Activated naive CD8-positive, alpha-beta T cell treated with anti-CD3 and anti-CD28 coated beads for 36 hours (primary cell): ENCODE measurements around the gene PYCR2. TPM values are rescaled to one million over a fixed set of nuclear protein-coding genes. Genes with fewer than 3 reads are reported as not detected.

ENCODE experiments used
- DNase-seq: peaks from one replicate; pipeline ENCODE4 v3.0.0; 2021
- H3K27ac Mint-ChIP-seq: one replicate; pipeline ENCODE4 v1.8.0; 2022; ENCODE audit warnings: mild to moderate bottlenecking, moderate library complexity, mixed read lengths
- H3K27me3 Mint-ChIP-seq: one replicate; pipeline ENCODE4 v1.8.0; 2022; ENCODE audit warnings: mild to moderate bottlenecking, mixed read lengths
- H3K36me3 Mint-ChIP-seq: one replicate; pipeline ENCODE4 v1.8.0; 2021; ENCODE audit warnings: mild to moderate bottlenecking, mixed read lengths
- H3K4me1 Mint-ChIP-seq: one replicate; pipeline ENCODE4 v1.8.0; 2021; ENCODE audit warnings: mixed read lengths
- H3K4me3 Mint-ChIP-seq: one replicate; pipeline ENCODE4 v1.8.0; 2022; ENCODE audit warnings: mild to moderate bottlenecking, moderate library complexity, mixed read lengths
- H3K9me3 Mint-ChIP-seq: one replicate; pipeline ENCODE4 v1.8.0; 2022; ENCODE audit warnings: mixed read lengths
- total RNA-seq, 2 experiments: library from RNA; stranded (reverse); gene quantifications; one replicate each; pipeline ENCODE4 v1.2.3, GENCODE V29; 2021

The PYCR2 gene
- total RNA-seq, 2 experiments from 2014 or later, result 142 to 149 TPM

DNA sequence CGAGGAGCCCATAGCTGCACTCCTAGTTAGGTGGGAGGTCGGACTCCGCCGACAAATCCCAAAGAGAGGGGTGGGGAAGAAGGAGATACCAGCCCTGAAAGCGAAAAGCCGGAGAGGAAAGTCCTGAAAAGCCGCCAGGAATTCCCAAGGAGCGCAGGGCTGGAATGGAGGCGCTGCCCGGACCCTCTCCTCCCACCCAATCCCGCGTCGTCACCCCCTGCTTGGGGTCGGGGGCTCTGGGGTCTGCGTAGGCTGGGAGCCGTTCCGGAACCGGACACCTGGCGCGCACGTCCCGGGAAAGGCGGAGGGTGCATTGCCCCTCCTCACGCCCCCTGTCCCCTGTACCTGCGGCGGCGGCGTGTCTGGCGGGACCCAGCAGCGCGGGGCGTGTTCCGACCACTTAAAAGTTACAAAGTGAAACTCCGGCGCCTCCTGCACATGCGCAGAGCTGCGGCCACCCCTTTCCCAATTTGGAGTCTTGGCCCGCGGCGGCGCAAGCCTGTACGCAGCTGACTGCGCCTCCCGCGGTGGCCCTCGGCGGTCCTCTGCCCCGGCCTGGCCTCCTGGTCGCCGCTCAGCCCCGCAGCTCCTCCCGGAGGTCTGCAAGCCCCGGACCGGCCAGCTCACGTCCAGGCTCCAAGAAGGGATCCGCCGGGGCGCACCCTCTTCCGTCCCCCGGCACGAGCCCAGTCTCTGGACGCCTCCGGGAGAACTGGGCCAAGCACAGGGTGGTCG lies 41.9 kb downstream of the PYCR2 start, which contains the start of gene TMEM63A:
Gene TMEM63A, minus strand, starts transcription at position 422 of the 735 bp plus-strand sequence. CDS start 4,800 bp downstream, outside the sequence.
- Mint-ChIP-seq H3K36me3 (peaks cover 4% of the 10 kb centered on the region), H3K4me1 (peaks cover 46% of the 10 kb centered on the region), H3K27ac (peak within 1 kb of the TSS; percentile 87), H3K27me3 (no peaks in the 10 kb centered on the region), H3K9me3 (no peaks in the 10 kb centered on the region), H3K4me3 (peak within 1 kb of the TSS; percentile 86)
- DNase-seq, result peak; percentile 89

- Mint-ChIP-seq H3K27me3 (no peaks in the 10 kb centered on the region), H3K36me3 (peaks cover 5% of the 10 kb centered on the region), H3K4me3 (peak overlapping the region; percentile 86), H3K4me1 (peaks cover 50% of the 10 kb centered on the region), H3K9me3 (no peaks in the 10 kb centered on the region), H3K27ac (peak overlapping the region; percentile 87)
- peak; percentile 50 for DNase-seq
Observed at GRCh38 chr1:225881081-225881958, 42.7 kb downstream of the PYCR2 start.

DNA sequence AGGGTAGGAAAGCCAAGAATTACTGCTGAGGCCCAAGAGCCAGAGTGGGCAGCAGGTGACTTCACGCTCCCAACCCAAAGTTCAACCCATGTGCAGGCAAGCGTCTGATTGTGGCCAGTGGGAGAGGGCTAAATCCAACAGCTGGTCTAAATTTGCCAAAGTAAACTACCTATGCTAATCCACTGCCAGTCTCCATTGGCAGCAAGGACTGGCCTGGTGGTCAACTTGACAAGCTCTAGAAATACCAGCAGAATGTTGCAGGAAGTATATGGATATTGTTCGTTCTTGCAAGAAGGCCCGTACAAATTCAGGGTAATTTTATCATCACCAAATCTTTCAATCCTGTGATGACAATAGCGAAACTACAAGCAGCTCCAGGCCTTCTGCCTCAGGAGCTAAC lies 43.4 kb downstream of the PYCR2 start:
- H3K4me3 Mint-ChIP-seq, result peak overlapping the region; percentile 86
- peaks cover 55% of the 10 kb centered on the region for H3K4me1 Mint-ChIP-seq
- no peaks in the 10 kb centered on the region for H3K9me3 Mint-ChIP-seq

GRCh38 chr1:225880222-225880588 lies 43.8 kb downstream of the PYCR2 start:
- Mint-ChIP-seq H3K27me3 (no peaks in the 10 kb centered on the region), H3K9me3 (no peaks in the 10 kb centered on the region), H3K4me3 (peak overlapping the region; percentile 86), H3K4me1 (peaks cover 60% of the 10 kb centered on the region), H3K36me3 (peaks cover 13% of the 10 kb centered on the region), H3K27ac (peak overlapping the region; percentile 87)
- no peak for DNase-seq

More for the DNA sequence above, 43.4 kb downstream of the PYCR2 start:
- no peaks in the 10 kb centered on the region for H3K27me3 Mint-ChIP-seq
- peaks cover 11% of the 10 kb centered on the region for H3K36me3 Mint-ChIP-seq
- H3K27ac Mint-ChIP-seq, result peak overlapping the region; percentile 87
- DNase-seq, result no peak

- no peak for DNase-seq
- H3K36me3 Mint-ChIP-seq, result peaks cover 13% of the 10 kb centered on the region
- peak overlapping the region; percentile 86 for H3K4me3 Mint-ChIP-seq
- H3K27me3 Mint-ChIP-seq, result no peaks in the 10 kb centered on the region
- peak overlapping the region; percentile 87 for H3K27ac Mint-ChIP-seq
- H3K9me3 Mint-ChIP-seq, result no peaks in the 10 kb centered on the region
- H3K4me1 Mint-ChIP-seq, result peaks cover 60% of the 10 kb centered on the region
Observed at GRCh38 chr1:225879521-225880221, 44.4 kb downstream of the PYCR2 start.

- no peak for DNase-seq
- no peak overlapping the region for H3K4me3 Mint-ChIP-seq
- H3K27me3 Mint-ChIP-seq, result no peaks in the 10 kb centered on the region
- no peak overlapping the region for H3K27ac Mint-ChIP-seq
- peaks cover 13% of the 10 kb centered on the region for H3K36me3 Mint-ChIP-seq
- no peaks in the 10 kb centered on the region for H3K9me3 Mint-ChIP-seq
- peaks cover 55% of the 10 kb centered on the region for H3K4me1 Mint-ChIP-seq
Observed at GRCh38 chr1:225878282-225878681, 45.8 kb downstream of the PYCR2 start.

DNA sequence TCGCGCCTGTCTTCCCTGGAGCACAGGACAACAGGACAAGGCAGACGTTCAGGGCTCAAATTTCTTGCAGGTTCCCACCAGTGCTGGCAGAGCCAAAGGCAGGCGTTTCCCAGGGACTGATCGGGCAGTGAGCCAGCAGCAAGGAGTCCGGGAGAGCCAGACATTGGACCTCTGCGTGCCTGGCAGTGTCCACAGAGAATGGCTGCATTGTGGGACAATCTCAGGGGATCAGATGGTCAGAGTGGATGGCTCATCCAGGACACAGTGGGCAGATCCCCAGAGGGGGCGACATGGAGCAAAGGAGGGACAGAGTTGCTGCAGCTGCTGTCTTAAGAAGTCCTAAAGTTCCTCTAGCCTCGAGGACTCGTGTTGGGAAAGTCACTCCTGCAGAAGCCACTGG lies 46.5 kb downstream of the PYCR2 start:
- DNase-seq, result peak; percentile 36
- Mint-ChIP-seq H3K4me3 (no peak overlapping the region), H3K4me1 (peaks cover 56% of the 10 kb centered on the region), H3K9me3 (no peaks in the 10 kb centered on the region), H3K36me3 (peaks cover 11% of the 10 kb centered on the region), H3K27me3 (no peaks in the 10 kb centered on the region), H3K27ac (no peak overlapping the region)

- H3K9me3 Mint-ChIP-seq, result no peaks in the 10 kb centered on the region
- no peak for DNase-seq
- no peak overlapping the region for H3K4me3 Mint-ChIP-seq
- peaks cover 57% of the 10 kb centered on the region for H3K4me1 Mint-ChIP-seq
- H3K36me3 Mint-ChIP-seq, result peaks cover 11% of the 10 kb centered on the region
- peak overlapping the region; percentile 23 for H3K27ac Mint-ChIP-seq
- no peaks in the 10 kb centered on the region for H3K27me3 Mint-ChIP-seq
Observed at GRCh38 chr1:225876900-225877510, 47.0 kb downstream of the PYCR2 start.

- H3K36me3 Mint-ChIP-seq, result peaks cover 16% of the 10 kb centered on the region
- no peak overlapping the region for H3K27ac Mint-ChIP-seq
- H3K4me3 Mint-ChIP-seq, result no peak overlapping the region
- H3K27me3 Mint-ChIP-seq, result no peaks in the 10 kb centered on the region
- H3K4me1 Mint-ChIP-seq, result peaks cover 49% of the 10 kb centered on the region
- no peaks in the 10 kb centered on the region for H3K9me3 Mint-ChIP-seq
- DNase-seq, result no peak
Observed at GRCh38 chr1:225875044-225875815, 48.8 kb downstream of the PYCR2 start.

- no peak for DNase-seq
- peaks cover 41% of the 10 kb centered on the region for H3K4me1 Mint-ChIP-seq
- no peaks in the 10 kb centered on the region for H3K27me3 Mint-ChIP-seq
- H3K36me3 Mint-ChIP-seq, result peaks cover 14% of the 10 kb centered on the region
- H3K9me3 Mint-ChIP-seq, result no peaks in the 10 kb centered on the region
- no peak overlapping the region for H3K27ac Mint-ChIP-seq
- H3K4me3 Mint-ChIP-seq, result no peak overlapping the region
Observed at GRCh38 chr1:225874431-225874830, 49.6 kb downstream of the PYCR2 start.

DNA sequence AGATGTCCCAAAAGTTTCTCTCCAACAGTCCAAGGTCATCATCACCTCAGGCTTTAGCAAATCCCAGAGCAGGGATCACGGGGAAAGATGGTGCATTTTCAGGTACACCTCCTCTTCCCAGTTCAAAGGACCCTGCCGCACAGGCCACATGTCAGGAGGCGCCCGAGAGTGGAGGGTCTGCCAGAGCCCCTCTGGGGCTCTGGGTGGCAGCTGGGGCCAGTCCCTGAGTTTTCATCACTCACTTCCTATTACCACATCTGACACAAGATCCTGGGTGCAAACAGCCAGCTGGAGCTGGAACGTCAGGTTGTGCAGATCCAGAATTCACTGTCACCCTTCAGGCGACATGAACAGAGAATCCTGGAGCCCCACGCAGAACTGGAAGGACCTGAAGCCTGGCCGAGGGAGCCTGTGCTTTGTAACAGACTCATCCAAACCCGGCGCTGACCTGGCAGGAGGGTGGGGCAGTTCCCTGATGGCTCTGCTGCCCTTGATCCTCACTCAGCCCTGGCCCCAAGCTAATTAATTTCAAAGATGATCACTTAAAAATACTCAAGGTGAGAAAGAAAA lies 50.7 kb downstream of the PYCR2 start:
- H3K4me1 Mint-ChIP-seq, result peaks cover 32% of the 10 kb centered on the region
- peaks cover 13% of the 10 kb centered on the region for H3K36me3 Mint-ChIP-seq

DNA sequence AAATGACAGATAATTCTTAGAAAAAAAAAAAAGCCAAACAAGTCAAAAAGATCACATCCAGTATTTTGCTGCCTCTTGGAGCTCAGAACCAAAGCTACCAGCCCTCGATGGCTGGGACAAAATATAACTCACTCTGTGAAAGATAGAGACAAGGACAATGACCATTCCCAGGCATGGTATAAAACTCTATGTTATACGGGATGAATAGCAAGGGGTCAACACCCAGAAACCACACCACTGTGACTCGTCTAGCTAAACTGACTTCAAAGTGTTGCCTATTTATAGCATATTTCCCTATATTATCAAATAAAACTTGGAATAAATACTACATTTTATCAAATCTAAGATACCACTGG lies 52.0 kb downstream of the PYCR2 start:
- peaks cover 17% of the 10 kb centered on the region for H3K36me3 Mint-ChIP-seq
- H3K9me3 Mint-ChIP-seq, result no peaks in the 10 kb centered on the region
- H3K4me1 Mint-ChIP-seq, result peaks cover 34% of the 10 kb centered on the region
- no peak overlapping the region for H3K27ac Mint-ChIP-seq
- H3K27me3 Mint-ChIP-seq, result no peaks in the 10 kb centered on the region
- DNase-seq, result no peak
- H3K4me3 Mint-ChIP-seq, result no peak overlapping the region

More for the DNA sequence above, 50.7 kb downstream of the PYCR2 start:
- no peak overlapping the region for H3K27ac Mint-ChIP-seq
- H3K27me3 Mint-ChIP-seq, result no peaks in the 10 kb centered on the region
- no peaks in the 10 kb centered on the region for H3K9me3 Mint-ChIP-seq
- no peak overlapping the region for H3K4me3 Mint-ChIP-seq
- no peak for DNase-seq

DNA sequence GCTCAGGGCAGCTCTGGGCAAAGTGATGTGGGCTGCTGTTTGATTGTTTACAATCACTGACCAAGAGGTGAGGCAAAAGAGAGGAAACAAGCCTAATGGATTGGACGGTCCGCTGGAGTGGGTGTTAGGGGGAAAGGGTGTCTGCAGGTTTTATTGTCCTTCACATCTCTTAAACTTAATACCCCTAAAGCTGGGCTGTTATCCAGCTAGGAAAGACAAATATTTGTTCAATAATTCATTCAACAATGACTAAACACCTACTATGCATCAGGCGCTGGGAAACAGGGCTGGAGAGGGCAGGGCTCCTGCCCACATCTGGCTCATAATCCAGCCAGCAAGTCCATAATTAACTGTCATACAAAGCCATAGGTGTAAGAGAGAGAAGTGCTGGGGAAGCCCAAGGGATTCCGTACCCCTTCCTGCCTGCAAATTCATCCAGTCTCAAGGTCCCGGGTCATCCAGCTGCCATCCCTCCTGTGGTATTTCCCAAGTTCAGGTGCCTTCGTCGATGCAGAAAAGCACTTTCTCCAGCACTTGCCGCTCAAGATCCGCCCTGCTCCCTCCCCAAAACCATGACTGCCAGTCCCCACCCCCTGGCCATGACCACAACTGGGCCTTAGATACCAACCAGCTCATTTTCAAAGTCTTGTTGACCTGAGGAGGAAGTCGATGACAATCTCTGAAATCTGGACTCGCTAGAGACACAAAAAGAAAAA lies 52.5 kb downstream of the PYCR2 start:
- Mint-ChIP-seq H3K27ac (peak overlapping the region; percentile 29), H3K9me3 (no peaks in the 10 kb centered on the region), H3K27me3 (no peaks in the 10 kb centered on the region), H3K4me1 (peaks cover 36% of the 10 kb centered on the region), H3K36me3 (peaks cover 19% of the 10 kb centered on the region), H3K4me3 (no peak overlapping the region)
- DNase-seq, result no peak
